ENCODE data around the gene MICAL3.

DNA sequence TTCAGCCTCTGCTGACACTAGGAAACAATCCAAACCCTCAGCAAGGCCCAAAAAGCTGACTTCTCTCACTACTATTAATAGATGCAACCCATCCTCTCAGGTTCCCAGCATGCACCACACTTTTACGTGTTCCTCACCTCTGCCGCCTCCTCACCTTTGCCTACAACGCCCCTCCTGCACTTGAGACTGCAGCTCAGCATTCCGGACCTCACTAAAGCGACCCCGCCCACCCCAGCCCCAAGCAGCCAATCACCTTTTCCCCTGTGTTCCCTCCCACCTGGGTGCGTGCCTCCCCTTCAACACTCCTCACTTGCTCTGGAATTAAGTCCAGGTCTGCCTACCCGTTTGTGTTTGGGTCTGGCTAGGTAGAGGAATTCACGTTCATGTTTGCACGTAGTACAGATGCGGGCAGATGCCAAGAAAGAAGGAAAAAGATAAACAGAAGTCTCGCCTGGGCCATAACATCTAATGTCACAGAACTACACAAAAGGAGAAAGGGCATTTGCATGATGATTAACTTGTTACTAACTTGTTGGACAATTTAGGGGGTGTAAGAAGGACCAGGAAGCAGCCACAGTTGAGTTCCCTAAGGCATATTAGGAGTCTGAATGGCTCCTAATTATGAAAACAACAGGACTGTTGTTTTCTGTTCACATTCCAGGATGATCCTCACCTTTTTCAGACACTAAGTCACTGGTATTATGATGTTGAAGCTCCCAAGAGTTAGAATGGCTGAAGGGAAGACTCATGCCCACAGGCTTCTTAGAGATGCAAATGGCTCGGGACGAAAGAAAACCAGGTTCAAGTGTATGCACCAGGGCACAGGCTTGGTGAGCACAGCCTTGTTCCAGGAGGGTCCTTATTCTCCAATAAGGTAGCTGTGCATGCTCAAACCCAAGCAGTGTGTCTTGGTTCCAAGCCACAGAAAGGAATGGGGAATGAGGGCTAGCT is 102.2 kb downstream of the MICAL3 start:
- no peak for TF ChIP-seq FOXP2 (optimal IDR thresholded peaks at IDR 0.05; ENCODE audit: borderline replicate concordance, extremely low read depth, extremely low read length, insufficient read depth)
- TF ChIP-seq TAF1 (IDR thresholded peaks at IDR 0.05; ENCODE audit: borderline replicate concordance, insufficient read depth, low read length): no peak
- no peak for TF ChIP-seq POLR2AphosphoS5 (IDR thresholded peaks at IDR 0.05; ENCODE audit: low read depth, low read length)
- TF ChIP-seq SIN3A (IDR thresholded peaks at IDR 0.05; ENCODE audit: borderline replicate concordance, insufficient read depth, low read length): no peak
- TF ChIP-seq, protein P1, sequence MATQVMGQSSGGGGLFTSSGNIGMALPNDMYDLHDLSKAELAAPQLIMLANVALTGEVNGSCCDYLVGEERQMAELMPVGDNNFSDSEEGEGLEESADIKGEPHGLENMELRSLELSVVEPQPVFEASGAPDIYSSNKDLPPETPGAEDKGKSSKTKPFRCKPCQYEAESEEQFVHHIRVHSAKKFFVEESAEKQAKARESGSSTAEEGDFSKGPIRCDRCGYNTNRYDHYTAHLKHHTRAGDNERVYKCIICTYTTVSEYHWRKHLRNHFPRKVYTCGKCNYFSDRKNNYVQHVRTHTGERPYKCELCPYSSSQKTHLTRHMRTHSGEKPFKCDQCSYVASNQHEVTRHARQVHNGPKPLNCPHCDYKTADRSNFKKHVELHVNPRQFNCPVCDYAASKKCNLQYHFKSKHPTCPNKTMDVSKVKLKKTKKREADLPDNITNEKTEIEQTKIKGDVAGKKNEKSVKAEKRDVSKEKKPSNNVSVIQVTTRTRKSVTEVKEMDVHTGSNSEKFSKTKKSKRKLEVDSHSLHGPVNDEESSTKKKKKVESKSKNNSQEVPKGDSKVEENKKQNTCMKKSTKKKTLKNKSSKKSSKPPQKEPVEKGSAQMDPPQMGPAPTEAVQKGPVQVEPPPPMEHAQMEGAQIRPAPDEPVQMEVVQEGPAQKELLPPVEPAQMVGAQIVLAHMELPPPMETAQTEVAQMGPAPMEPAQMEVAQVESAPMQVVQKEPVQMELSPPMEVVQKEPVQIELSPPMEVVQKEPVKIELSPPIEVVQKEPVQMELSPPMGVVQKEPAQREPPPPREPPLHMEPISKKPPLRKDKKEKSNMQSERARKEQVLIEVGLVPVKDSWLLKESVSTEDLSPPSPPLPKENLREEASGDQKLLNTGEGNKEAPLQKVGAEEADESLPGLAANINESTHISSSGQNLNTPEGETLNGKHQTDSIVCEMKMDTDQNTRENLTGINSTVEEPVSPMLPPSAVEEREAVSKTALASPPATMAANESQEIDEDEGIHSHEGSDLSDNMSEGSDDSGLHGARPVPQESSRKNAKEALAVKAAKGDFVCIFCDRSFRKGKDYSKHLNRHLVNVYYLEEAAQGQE (IDR thresholded peaks at IDR 0.05; ENCODE audit: insufficient read depth in 1 of 2, low read depth in 2 of 2, low read length in 2 of 2): no peak

All from PFSK-1 (cell line).